ENCODE data around the gene GOLT1A.
"Not testable (repeated sequence)": the region's sequence is repeated elsewhere in the genome, so short reads cannot be mapped to it uniquely, and the experiment has no call there.

Gene GOLT1A

GRCh38 chr1:204246876-204247275 is 33.1 kb upstream of the GOLT1A start:
- no peak for DNase-seq

GRCh38 chr1:204242920-204243319 is 29.1 kb upstream of the GOLT1A start:
- no peak for DNase-seq

- DNase-seq: no peak
Observed at GRCh38 chr1:204241914-204242313, 28.1 kb upstream of the GOLT1A start.

- DNase-seq: no peak
Observed at GRCh38 chr1:204241050-204241449, 27.3 kb upstream of the GOLT1A start.

GRCh38 chr1:204240233-204240632 is 26.4 kb upstream of the GOLT1A start:
- DNase-seq: no peak

- DNase-seq: not testable (repeated sequence)
Observed at GRCh38 chr1:204239401-204239800, 25.6 kb upstream of the GOLT1A start.

GRCh38 chr1:204238520-204238919 is 24.7 kb upstream of the GOLT1A start:
- not testable (repeated sequence) for DNase-seq

- not testable (repeated sequence) for DNase-seq
Observed at GRCh38 chr1:204237515-204237914, 23.7 kb upstream of the GOLT1A start.

- no peak for DNase-seq
Observed at GRCh38 chr1:204232526-204232925, 18.7 kb upstream of the GOLT1A start.

GRCh38 chr1:204230211-204230610 is 16.4 kb upstream of the GOLT1A start:
- DNase-seq: no peak

GRCh38 chr1:204228896-204229295 is 15.1 kb upstream of the GOLT1A start:
- no peak for DNase-seq

GRCh38 chr1:204227996-204228785 is 14.4 kb upstream of the GOLT1A start:
- no peak for DNase-seq

GRCh38 chr1:204227351-204227750 is 13.6 kb upstream of the GOLT1A start:
- DNase-seq: no peak

- no peak for DNase-seq
Observed at GRCh38 chr1:204225841-204226735, 12.3 kb upstream of the GOLT1A start.

- no peak for DNase-seq
Observed at GRCh38 chr1:204224655-204225054, 10.9 kb upstream of the GOLT1A start.

- DNase-seq: no peak
Observed at GRCh38 chr1:204223129-204223860, 9.5 kb upstream of the GOLT1A start.

GRCh38 chr1:204222764-204223055 is 8.9 kb upstream of the GOLT1A start:
- DNase-seq: no peak

- no peak for DNase-seq
Observed at GRCh38 chr1:204222006-204222763, 8.4 kb upstream of the GOLT1A start.

GRCh38 chr1:204221271-204221670 is 7.5 kb upstream of the GOLT1A start:
- no peak for DNase-seq

GRCh38 chr1:204219971-204220616 is 6.3 kb upstream of the GOLT1A start:
- no peak for DNase-seq

- no peak for DNase-seq
Observed at GRCh38 chr1:204218552-204218951, 4.8 kb upstream of the GOLT1A start.

GRCh38 chr1:204217648-204218000 is 3.8 kb upstream of the GOLT1A start:
- no peak for DNase-seq
